CD4-positive, alpha-beta memory T cell (primary cell): ENCODE results near the gene RNF220. TPM values are rescaled to one million over a fixed set of nuclear protein-coding genes. Genes with fewer than 3 reads are reported as not detected.

Experiments
- CTCF ChIA-PET: fragments of 350-600 bp; sonication (Branson Sonifier 250); formaldehyde crosslinking; loops from one replicate; lab custom pipeline; 2021; ENCODE audit warnings: inconsistent platforms; ENCODE audit not compliant: partially characterized antibody; lab: Charles Lee
- POLR2A ChIA-PET: fragments of 350-600 bp; sonication (Branson Sonifier 250); formaldehyde crosslinking; loops from one replicate; lab custom pipeline; 2021; ENCODE audit not compliant: partially characterized antibody; lab: Charles Lee
- DNase-seq, 5 donors: peaks; one replicate each; pipeline versions ENCODE4 v3.0.0 to v3.0.0-alpha.2; 2020 to 2022; ENCODE audit warnings: mixed read lengths in 1 of 5
- H3K27ac ChIP-seq: one replicate; pipeline ENCODE4 v1.7.0; 2013; ENCODE audit warnings: low read depth, low read length
- H3K27me3 ChIP-seq: 2 replicates; pipeline ENCODE4 v1.7.0; 2013; ENCODE audit warnings: mild to moderate bottlenecking, low read length, moderate library complexity; ENCODE audit not compliant: insufficient read depth
- H3K36me3 ChIP-seq: 2 replicates; pipeline ENCODE4 v1.7.0; 2013; ENCODE audit warnings: mild to moderate bottlenecking, low read length, moderate library complexity; ENCODE audit not compliant: insufficient read depth
- H3K4me1 ChIP-seq: 2 replicates; pipeline ENCODE4 v1.7.0; 2013; ENCODE audit warnings: mild to moderate bottlenecking, low read length, moderate library complexity; ENCODE audit not compliant: insufficient read depth
- H3K4me3 ChIP-seq, 2 donors: one replicate each; pipeline ENCODE4 v1.7.0; 2013; ENCODE audit warnings: low read length in 2 of 2, mild to moderate bottlenecking in 1 of 2
- H3K9me3 ChIP-seq, 2 donors: one replicate each; pipeline ENCODE4 v1.7.0; 2013; ENCODE audit warnings: low read length in 2 of 2, control low read depth in 1 of 2; ENCODE audit not compliant: control insufficient read depth in 1 of 2
- H3K27ac Mint-ChIP-seq, 7 donors: one replicate each; pipeline ENCODE4 v1.8.0; 2020 to 2021; ENCODE audit warnings: mixed read lengths in 7 of 7, mild to moderate bottlenecking in 6 of 7, inconsistent platforms in 3 of 7, moderate library complexity in 3 of 7
- H3K27me3 Mint-ChIP-seq, 2 donors: one replicate each; pipeline ENCODE4 v1.8.0; 2020 to 2021; ENCODE audit warnings: mixed read lengths in 2 of 2
- H3K36me3 Mint-ChIP-seq, 2 donors: one replicate each; pipeline ENCODE4 v1.8.0; 2020 to 2021; ENCODE audit warnings: mixed read lengths in 2 of 2, inconsistent platforms in 1 of 2, mild to moderate bottlenecking in 1 of 2
- H3K4me1 Mint-ChIP-seq, 4 donors: one replicate each; pipeline ENCODE4 v1.8.0; 2020 to 2021; ENCODE audit warnings: mixed read lengths in 4 of 4, mild to moderate bottlenecking in 1 of 4
- H3K4me3 Mint-ChIP-seq, 8 donors: one replicate each; pipeline ENCODE4 v1.8.0; 2020 to 2021; ENCODE audit warnings: mixed read lengths in 8 of 8, mild to moderate bottlenecking in 7 of 8, moderate library complexity in 6 of 8, inconsistent platforms in 3 of 8
- H3K9me3 Mint-ChIP-seq, 8 donors: one replicate each; pipeline ENCODE4 v1.8.0; 2020 to 2021; ENCODE audit warnings: mixed read lengths in 8 of 8, mild to moderate bottlenecking in 5 of 8, inconsistent platforms in 3 of 8, moderate library complexity in 1 of 8
- intact Hi-C: fragments of 100-400 bp; cut with micrococcal nuclease; formaldehyde crosslinking; loops from one replicate; pipeline ENCODE4 v1.15.1; 2023
- polyA plus RNA-seq, 2 donors: library from polyadenylated mRNA; unstranded; fragments of 300-500 nt; fragmentation: Illumina TruSeq; gene quantifications; one replicate each; pipeline ENCODE4 v1.2.3, GENCODE V29; 2021
- total RNA-seq, 2 experiments: library from RNA; stranded (reverse); gene quantifications; one replicate each; pipeline ENCODE4 v1.2.3, GENCODE V29; 2021

RNF220 gene
- total and polyA plus RNA-seq, 4 experiments from 2014 or later: 74.7 to 125 (median 111) TPM

DNA sequence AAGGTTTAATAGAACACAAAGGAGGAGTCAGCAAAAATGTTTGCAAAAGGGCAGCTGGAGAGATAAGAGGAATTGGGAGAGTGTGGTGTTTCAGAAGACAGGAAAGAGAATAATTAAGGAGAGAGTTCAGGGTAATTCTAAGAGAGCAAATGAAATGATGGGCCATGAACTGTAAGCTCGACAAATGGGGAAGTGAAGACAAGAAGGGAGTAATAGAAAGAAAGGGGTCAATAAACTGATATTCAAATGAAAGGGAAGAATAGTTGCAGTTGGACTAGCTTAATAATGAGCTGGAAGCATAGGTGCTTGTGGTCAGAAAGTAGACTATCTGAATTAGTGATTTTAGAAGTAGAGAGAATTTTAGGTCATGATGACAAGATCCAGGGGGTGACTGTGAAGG, 15.6 kb upstream of the RNF220 start:
- H3K27me3 Mint-ChIP-seq: peaks cover 14 to 16% of the 10 kb centered on the region in 2 donors
- H3K4me1 Mint-ChIP-seq: no peaks in the 10 kb centered on the region
- POLR2A ChIA-PET: no interaction called here

GRCh38 chr1:44390277-44390676, 14.8 kb upstream of the RNF220 start:
- Mint-ChIP-seq H3K9me3 (peaks cover 0 to 3% (median 0%) of the 10 kb centered on the region in 8 donors), H3K27me3 (peaks cover 17 to 18% of the 10 kb centered on the region in 2 donors), H3K4me1 (no peaks in the 10 kb centered on the region), H3K4me3 (no peak overlapping the region), H3K27ac (no peak overlapping the region), H3K36me3 (no peaks in the 10 kb centered on the region)
- no peak overlapping the region for H3K27ac ChIP-seq
- H3K9me3 ChIP-seq: no peaks in the 10 kb centered on the region
- H3K4me1 ChIP-seq: no peaks in the 10 kb centered on the region
- no peaks in the 10 kb centered on the region for H3K36me3 ChIP-seq
- CTCF ChIA-PET: interaction anchor here (0.9 to 2.9 kb wide), 2 partner anchors 10 to 262 kb away, joined by 3 to 13 read pairs; no protein-coding TSS in a partner anchor
- POLR2A ChIA-PET: no interaction called here
- no peaks in the 10 kb centered on the region for H3K27me3 ChIP-seq
- intact Hi-C loops: no loop called here
- no peak for DNase-seq
- no peak overlapping the region for H3K4me3 ChIP-seq

More for the DNA sequence above, 15.6 kb upstream of the RNF220 start:
- Mint-ChIP-seq H3K27ac (no peak overlapping the region), H3K9me3 (no peaks in the 10 kb centered on the region), H3K36me3 (no peaks in the 10 kb centered on the region), H3K4me3 (no peak overlapping the region)
- Histone ChIP-seq H3K4me3 (no peak overlapping the region), H3K4me1 (no peaks in the 10 kb centered on the region), H3K27ac (no peak overlapping the region), H3K27me3 (no peaks in the 10 kb centered on the region), H3K9me3 (no peaks in the 10 kb centered on the region), H3K36me3 (no peaks in the 10 kb centered on the region)
- intact Hi-C loops: no loop called here
- CTCF ChIA-PET: interaction anchor here (0.9 to 2.9 kb wide), 2 partner anchors 9 to 263 kb away, joined by 3 to 13 read pairs; no protein-coding TSS in a partner anchor
- DNase-seq: no peak

- H3K27ac ChIP-seq: no peak overlapping the region
- peaks cover 41% of the 10 kb centered on the region for H3K27me3 ChIP-seq
- DNase-seq: no peak
- Mint-ChIP-seq H3K4me3 (no peak overlapping the region), H3K36me3 (no peaks in the 10 kb centered on the region), H3K4me1 (peaks cover 7 to 18% (median 13%) of the 10 kb centered on the region in 4 donors), H3K27me3 (peaks cover 55 to 70% of the 10 kb centered on the region in 2 donors), H3K27ac (no peak overlapping the region), H3K9me3 (peaks cover 0 to 4% (median 0%) of the 10 kb centered on the region in 8 donors)
- CTCF ChIA-PET: no interaction called here
- intact Hi-C loops: no loop called here
- peaks cover 17% of the 10 kb centered on the region for H3K4me1 ChIP-seq
- no peaks in the 10 kb centered on the region for H3K36me3 ChIP-seq
- H3K4me3 ChIP-seq: no peak overlapping the region
- no peaks in the 10 kb centered on the region for H3K9me3 ChIP-seq
- POLR2A ChIA-PET: no interaction called here
Measured at GRCh38 chr1:44401256-44402228, 3.5 kb upstream of the RNF220 start.

DNA sequence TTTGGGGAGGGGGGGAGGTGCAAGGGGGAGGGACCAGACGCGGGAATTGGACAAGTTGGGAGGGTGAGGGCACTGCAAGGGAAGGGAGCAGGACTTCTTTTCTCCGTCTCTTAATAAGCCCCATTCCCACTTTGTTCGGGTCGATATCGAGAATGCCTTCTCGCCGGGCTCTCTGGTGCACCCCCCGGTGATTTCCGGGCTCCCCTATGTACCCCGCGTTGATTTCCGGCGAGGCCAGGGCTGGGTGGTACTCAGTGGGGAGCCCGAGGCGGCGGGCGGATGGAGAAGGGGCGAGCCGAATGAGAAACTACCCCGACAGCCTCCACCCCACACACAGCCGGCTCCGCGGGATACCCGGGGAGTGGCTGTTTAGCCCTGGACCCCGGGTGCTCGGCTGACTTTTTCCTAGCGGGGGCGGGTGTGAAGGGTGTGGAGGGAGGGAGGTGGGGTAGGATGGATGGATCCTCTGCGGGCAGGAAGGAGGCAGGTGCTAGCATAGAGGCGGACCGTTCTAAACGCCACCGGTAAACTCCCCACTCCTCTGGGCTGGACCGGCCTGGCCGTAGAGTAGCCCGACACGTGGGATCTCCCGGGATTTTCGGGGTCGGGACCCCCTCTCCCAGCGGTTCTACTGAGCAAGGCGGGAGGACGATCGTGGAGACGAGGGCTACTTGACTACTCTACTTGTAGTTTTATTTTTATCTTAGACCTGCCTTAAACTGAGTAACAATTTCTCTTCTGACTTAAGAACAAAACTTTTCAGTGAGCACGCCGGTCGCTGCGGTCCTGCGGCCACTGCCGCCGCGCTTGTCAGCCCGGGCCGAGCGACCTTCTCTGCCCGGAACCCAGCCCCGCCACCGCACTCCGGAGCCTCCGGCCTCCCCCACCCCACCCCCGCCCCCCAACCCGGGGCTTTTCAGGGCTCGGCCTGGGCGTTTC, 1.0 kb downstream of the RNF220 start:
- peak; percentile 22 to 56 (median 27) for DNase-seq
- Histone ChIP-seq H3K27ac (no peak overlapping the region), H3K9me3 (no peaks in the 10 kb centered on the region), H3K4me3 (peak overlapping the region; percentile 42 to 54), H3K27me3 (peaks cover 79% of the 10 kb centered on the region), H3K36me3 (no peaks in the 10 kb centered on the region), H3K4me1 (peaks cover 46% of the 10 kb centered on the region)
- Mint-ChIP-seq H3K27ac (peak overlapping the region in 2 of 7 donors; percentile 41 to 76), H3K36me3 (no peaks in the 10 kb centered on the region), H3K27me3 (peaks cover 38 to 51% of the 10 kb centered on the region in 2 donors), H3K9me3 (peaks cover 0 to 14% (median 0%) of the 10 kb centered on the region in 8 donors), H3K4me1 (peaks cover 14 to 45% (median 27%) of the 10 kb centered on the region in 4 donors), H3K4me3 (peak overlapping the region; percentile 84 to 95 (median 88))
- POLR2A ChIA-PET: no interaction called here
- intact Hi-C loops: no loop called here
- CTCF ChIA-PET: interaction anchor here (0.6 kb wide), 1 partner anchor 360 kb away, joined by 3 read pairs; no protein-coding TSS in a partner anchor

- H3K27me3 Mint-ChIP-seq: peaks cover 33 to 47% of the 10 kb centered on the region in 2 donors
- ChIA-PET POLR2A (no interaction called here), CTCF (interaction anchor here (0.6 kb wide), 1 partner anchor 361 kb away, joined by 3 read pairs; no protein-coding TSS in a partner anchor)
- peak overlapping the region in 1 of 2 donors; percentile 14 for H3K4me3 ChIP-seq
- H3K27ac ChIP-seq: no peak overlapping the region
- peaks cover 0 to 14% (median 0%) of the 10 kb centered on the region in 8 donors for H3K9me3 Mint-ChIP-seq
- H3K9me3 ChIP-seq: no peaks in the 10 kb centered on the region
- no peaks in the 10 kb centered on the region for H3K36me3 Mint-ChIP-seq
- no peaks in the 10 kb centered on the region for H3K36me3 ChIP-seq
- intact Hi-C loops: no loop called here
- H3K4me1 Mint-ChIP-seq: peaks cover 14 to 45% (median 27%) of the 10 kb centered on the region in 4 donors
- peak overlapping the region in 1 of 7 donors; percentile 76 for H3K27ac Mint-ChIP-seq
- H3K27me3 ChIP-seq: peaks cover 76% of the 10 kb centered on the region
- peaks cover 46% of the 10 kb centered on the region for H3K4me1 ChIP-seq
- peak overlapping the region in 6 of 8 donors; percentile 21 to 95 (median 75) for H3K4me3 Mint-ChIP-seq
- DNase-seq: peak in 2 of 5 donors; percentile 17 to 34
Measured at GRCh38 chr1:44406737-44407429, 1.8 kb downstream of the RNF220 start.

- peaks cover 14 to 45% (median 27%) of the 10 kb centered on the region in 4 donors for H3K4me1 Mint-ChIP-seq
- POLR2A ChIA-PET: no interaction called here
- no peaks in the 10 kb centered on the region for H3K36me3 Mint-ChIP-seq
- CTCF ChIA-PET: no interaction called here
- no peak overlapping the region for H3K27ac ChIP-seq
- peaks cover 27 to 48% of the 10 kb centered on the region in 2 donors for H3K27me3 Mint-ChIP-seq
- peaks cover 77% of the 10 kb centered on the region for H3K27me3 ChIP-seq
- peak overlapping the region in 1 of 7 donors; percentile 15 for H3K27ac Mint-ChIP-seq
- peak in 1 of 5 donors; percentile 6 for DNase-seq
- peak overlapping the region in 1 of 2 donors; percentile 14 for H3K4me3 ChIP-seq
- no peaks in the 10 kb centered on the region for H3K36me3 ChIP-seq
- intact Hi-C loops: no loop called here
- H3K4me3 Mint-ChIP-seq: peak overlapping the region; percentile 48 to 89 (median 60)
- no peaks in the 10 kb centered on the region for H3K9me3 ChIP-seq
- H3K4me1 ChIP-seq: peaks cover 46% of the 10 kb centered on the region
- H3K9me3 Mint-ChIP-seq: peaks cover 0 to 14% (median 0%) of the 10 kb centered on the region in 8 donors
Measured at GRCh38 chr1:44407430-44408211, 2.6 kb downstream of the RNF220 start.
